ENCODE data around the gene TFAM.
"Not testable (repeated sequence)": the region's sequence is repeated elsewhere in the genome, so short reads cannot be mapped to it uniquely, and the experiment has no call there.

The TFAM gene

DNA sequence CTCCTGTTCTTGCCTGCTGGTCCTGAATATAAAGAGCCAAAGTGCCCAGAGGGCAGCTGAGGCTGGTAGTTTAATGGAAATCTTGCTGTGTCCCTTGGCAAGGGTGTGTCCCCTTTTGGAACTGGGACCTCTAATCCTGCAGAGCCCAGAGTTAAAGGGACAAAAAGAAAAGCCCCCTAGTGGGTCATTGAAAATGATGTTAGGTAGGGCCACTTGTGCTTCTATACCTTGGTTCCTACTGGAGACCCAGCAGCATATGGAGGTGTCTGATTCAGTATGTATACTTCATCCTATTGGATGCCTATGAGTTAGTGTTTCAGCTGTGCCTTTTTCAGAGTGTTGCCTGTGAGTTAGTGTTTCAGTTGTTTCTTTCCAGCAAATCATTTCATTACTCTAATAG is 30.5 kb downstream of the TFAM start:
- TF ChIP-seq, protein P1, sequence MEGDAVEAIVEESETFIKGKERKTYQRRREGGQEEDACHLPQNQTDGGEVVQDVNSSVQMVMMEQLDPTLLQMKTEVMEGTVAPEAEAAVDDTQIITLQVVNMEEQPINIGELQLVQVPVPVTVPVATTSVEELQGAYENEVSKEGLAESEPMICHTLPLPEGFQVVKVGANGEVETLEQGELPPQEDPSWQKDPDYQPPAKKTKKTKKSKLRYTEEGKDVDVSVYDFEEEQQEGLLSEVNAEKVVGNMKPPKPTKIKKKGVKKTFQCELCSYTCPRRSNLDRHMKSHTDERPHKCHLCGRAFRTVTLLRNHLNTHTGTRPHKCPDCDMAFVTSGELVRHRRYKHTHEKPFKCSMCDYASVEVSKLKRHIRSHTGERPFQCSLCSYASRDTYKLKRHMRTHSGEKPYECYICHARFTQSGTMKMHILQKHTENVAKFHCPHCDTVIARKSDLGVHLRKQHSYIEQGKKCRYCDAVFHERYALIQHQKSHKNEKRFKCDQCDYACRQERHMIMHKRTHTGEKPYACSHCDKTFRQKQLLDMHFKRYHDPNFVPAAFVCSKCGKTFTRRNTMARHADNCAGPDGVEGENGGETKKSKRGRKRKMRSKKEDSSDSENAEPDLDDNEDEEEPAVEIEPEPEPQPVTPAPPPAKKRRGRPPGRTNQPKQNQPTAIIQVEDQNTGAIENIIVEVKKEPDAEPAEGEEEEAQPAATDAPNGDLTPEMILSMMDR (IDR thresholded peaks at IDR 0.05; ENCODE audit: borderline replicate concordance, control extremely low read depth, extremely low read depth, insufficient read depth, missing control alignments), result no peak
- DNase-seq (ENCODE audit: low spot score), result no peak
- in situ Hi-C loops (cut with MboI; ENCODE audit: low sequenced_read_pairs, unreplicated experiment), result no loop called here

DNA sequence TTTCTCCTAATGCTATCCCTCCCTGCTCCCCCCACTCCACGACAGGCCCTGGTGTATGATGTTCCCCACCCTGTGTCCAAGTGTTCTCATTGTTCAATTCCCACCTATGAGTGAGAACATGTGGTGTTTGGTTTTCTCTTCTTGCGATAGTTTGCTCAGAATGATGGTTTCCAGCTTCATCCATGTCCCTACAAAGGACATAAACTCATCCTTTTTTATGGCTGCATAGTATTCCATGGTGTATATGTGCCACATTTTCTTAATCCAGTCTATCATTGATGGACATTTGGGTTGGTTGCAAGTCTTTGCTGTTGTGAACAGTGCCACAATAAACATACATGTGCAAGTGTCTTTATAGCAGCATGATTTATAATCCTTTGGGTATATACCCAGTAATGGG is 32.7 kb downstream of the TFAM start:
- DNase-seq (ENCODE audit: low spot score); in situ Hi-C loops (cut with MboI; ENCODE audit: low sequenced_read_pairs, unreplicated experiment): not testable (repeated sequence)

DNA sequence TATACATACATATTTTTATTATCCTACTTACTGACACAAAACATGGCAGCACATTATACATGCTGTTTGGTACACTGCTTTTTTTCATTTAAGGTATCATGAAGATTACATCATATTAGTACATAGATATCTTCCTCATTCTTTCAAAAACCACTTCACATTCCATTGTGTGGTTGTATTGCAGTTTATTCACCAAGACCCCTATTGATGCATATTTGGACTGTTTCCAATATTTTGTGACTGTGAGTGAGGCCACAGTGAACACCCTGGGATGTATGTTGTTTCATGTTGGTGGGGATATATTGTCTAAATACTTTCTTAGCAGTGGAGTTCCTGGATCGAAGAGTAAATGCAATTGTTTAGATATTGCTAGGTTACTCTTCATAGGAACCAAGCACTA is 39.0 kb downstream of the TFAM start:
- DNase-seq (ENCODE audit: low spot score), result no peak
- in situ Hi-C loops (cut with MboI; ENCODE audit: low sequenced_read_pairs, unreplicated experiment), result no loop called here
- TF ChIP-seq, protein P1 (IDR thresholded peaks at IDR 0.05; ENCODE audit: borderline replicate concordance, control extremely low read depth, extremely low read depth, insufficient read depth, missing control alignments), result no peak

DNA sequence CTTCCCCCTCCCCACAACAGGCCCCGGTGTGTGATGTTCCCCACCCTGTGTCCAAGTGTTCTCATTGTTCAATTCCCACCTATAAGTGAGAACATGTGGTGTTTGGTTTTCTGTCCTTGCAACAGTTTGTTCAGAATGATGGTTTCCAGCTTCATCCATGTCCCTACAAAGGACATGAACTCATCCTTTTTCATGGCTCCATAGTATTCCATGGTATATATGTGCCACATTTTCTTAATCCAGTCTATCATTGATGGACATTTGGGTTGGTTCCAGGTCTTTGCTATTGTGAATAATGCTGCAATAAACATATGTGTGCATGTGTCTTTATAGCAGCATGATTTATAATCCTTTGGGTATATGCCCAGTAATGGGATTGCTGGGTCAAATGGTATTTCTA is 43.2 kb downstream of the TFAM start:
- in situ Hi-C loops (cut with MboI; ENCODE audit: low sequenced_read_pairs, unreplicated experiment); DNase-seq (ENCODE audit: low spot score): not testable (repeated sequence)

DNA sequence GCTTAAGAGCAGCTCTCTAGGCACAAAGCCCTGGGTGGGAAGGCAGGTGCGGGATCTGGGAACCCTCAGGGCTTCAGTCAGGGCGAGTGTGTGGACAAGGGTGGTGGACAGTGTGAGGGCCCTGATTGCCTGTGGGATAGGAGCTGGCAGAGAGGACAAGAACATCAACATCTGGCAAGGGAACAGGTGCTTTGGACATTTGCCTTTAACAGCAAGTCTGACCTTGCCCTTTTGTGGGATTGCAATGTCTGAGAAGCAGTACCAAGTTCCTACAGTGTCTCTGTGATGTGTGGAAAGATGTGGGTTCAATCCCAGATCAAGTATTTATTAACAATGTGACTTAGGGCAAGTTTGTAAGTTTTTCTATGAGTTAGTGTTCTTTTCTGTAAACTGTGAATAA is 46.7 kb downstream of the TFAM start:
- DNase-seq (ENCODE audit: low spot score), result no peak
- TF ChIP-seq, protein P1 (IDR thresholded peaks at IDR 0.05; ENCODE audit: borderline replicate concordance, control extremely low read depth, extremely low read depth, insufficient read depth, missing control alignments), result no peak
- in situ Hi-C loops (cut with MboI; ENCODE audit: low sequenced_read_pairs, unreplicated experiment), result no loop called here

DNA sequence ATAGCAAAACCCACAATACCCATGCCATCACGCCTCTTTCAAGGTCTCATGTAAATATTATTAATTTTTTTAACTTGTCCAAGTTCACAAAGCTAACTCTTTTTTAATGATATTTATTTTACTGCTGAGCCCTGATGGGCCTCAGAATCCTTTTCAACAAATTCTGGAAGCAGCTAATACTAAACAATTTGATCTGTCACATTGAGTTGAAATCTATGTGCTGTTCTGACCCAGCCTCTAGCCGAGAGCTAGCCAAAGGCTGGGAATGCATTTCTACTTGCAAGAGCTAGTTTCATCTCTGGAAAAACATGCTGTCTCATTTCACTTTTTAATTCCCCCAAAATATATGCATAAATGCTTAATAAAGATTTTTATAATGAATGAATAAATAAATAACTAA is 47.9 kb downstream of the TFAM start:
- no peak for DNase-seq (ENCODE audit: low spot score)
- TF ChIP-seq, protein P1 (IDR thresholded peaks at IDR 0.05; ENCODE audit: borderline replicate concordance, control extremely low read depth, extremely low read depth, insufficient read depth, missing control alignments), result no peak
- in situ Hi-C loops (cut with MboI; ENCODE audit: low sequenced_read_pairs, unreplicated experiment), result no loop called here

DNA sequence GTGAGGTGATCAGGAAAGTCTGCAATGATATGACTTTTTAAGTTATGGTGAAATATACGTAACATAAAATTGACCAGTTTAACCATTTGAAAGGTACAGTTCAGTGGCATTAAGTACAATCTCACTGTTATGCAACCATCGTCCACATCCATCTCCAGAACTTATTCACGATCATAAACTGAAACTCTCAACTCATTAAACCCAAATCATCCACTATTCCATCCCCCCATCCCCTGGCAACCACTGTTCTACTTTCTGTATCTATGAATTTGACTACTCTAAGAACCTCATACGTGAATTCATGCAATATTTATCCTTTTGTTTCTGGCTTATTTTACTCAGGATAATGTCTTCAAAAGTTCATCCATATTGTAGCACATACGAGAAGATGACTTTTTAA is 48.4 kb downstream of the TFAM start:
- TF ChIP-seq, protein P1 (IDR thresholded peaks at IDR 0.05; ENCODE audit: borderline replicate concordance, control extremely low read depth, extremely low read depth, insufficient read depth, missing control alignments), result no peak
- in situ Hi-C loops (cut with MboI; ENCODE audit: low sequenced_read_pairs, unreplicated experiment), result no loop called here
- no peak for DNase-seq (ENCODE audit: low spot score)

DNA sequence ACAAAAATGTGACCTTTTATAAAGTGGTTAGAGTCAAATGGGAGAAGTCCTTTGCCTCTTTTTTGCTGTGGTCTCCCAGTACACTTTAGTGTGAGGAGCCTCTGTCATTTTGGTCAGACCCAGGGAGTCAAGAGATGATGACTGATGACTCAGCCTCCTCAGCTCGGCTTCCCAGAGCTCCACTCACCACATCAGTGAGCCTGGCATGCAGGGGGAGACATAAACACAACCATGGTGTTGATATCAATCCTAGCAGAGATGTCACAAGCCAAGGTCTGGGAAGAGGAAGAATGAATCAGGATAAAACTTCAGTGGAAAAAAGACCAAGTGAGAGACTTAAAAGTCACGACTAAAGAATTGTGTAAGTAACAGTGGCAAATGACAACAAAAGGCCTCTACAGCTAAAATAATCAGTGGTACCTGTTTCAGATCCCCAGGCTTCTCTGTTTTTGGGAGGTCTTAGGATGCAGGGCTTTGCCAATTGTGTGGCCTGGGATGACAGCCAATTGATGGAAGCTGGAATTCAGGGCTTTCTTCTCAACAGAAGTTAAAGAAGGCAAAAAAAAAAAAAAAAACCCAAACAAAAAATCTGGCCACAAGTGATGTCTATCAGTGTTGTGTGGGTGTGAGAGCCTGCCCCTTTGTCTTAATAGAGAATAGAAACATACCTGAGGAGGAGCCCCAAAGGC is 50.2 kb downstream of the TFAM start:
- no peak for DNase-seq (ENCODE audit: low spot score)
- in situ Hi-C loops (cut with MboI; ENCODE audit: low sequenced_read_pairs, unreplicated experiment), result no loop called here
- TF ChIP-seq, protein P1 (IDR thresholded peaks at IDR 0.05; ENCODE audit: borderline replicate concordance, control extremely low read depth, extremely low read depth, insufficient read depth, missing control alignments), result no peak

All from GM13976 (cell line).